Activated CD4-positive, alpha-beta T cell treated with anti-CD3 and anti-CD28 coated beads for 48 hours (primary cell): ENCODE data around the gene PCDHA5.
"Not testable (repeated sequence)": the region's sequence is repeated elsewhere in the genome, so short reads cannot be mapped to it uniquely, and the experiment has no call there.

ENCODE experiments used
- DNase-seq: peaks from one replicate; pipeline ENCODE4 v3.0.0-alpha.2; 2020

Gene PCDHA5

GRCh38 chr5:140827704-140828361, 6.4 kb downstream of the PCDHA5 start, which contains the start of gene PCDHA6:
TSS of gene PCDHA6 (plus strand) at chr5:140827960. CDS start at chr5:140828092, 132 bp downstream.
- no peak for DNase-seq

- DNase-seq = no peak
These were observed 6.9 kb downstream of the PCDHA5 start for GRCh38 chr5:140828362-140828737.

GRCh38 chr5:140829511-140830501, 8.4 kb downstream of the PCDHA5 start:
- not testable (repeated sequence) for DNase-seq

GRCh38 chr5:140833993-140834392, 12.6 kb downstream of the PCDHA5 start, which contains the start of gene PCDHA7:
TSS of gene PCDHA7 (plus strand) at chr5:140834269. CDS start at chr5:140834384, 115 bp downstream.
- DNase-seq = no peak

GRCh38 chr5:140834439-140835008, 13.1 kb downstream of the PCDHA5 start:
- DNase-seq = not testable (repeated sequence)

- DNase-seq = no peak
These were observed 14.5 kb downstream of the PCDHA5 start for GRCh38 chr5:140835622-140836510.

- DNase-seq = peak; percentile 35
These were observed 19.9 kb downstream of the PCDHA5 start, which contains the start of gene PCDHA8 for GRCh38 chr5:140840978-140841962. TSS of gene PCDHA8 (plus strand) at chr5:140841187. CDS start at chr5:140841322, 135 bp downstream.

GRCh38 chr5:140842798-140843733, 21.7 kb downstream of the PCDHA5 start:
- no peak for DNase-seq

- DNase-seq = not testable (repeated sequence)
These were observed 27.0 kb downstream of the PCDHA5 start, which contains the start of gene PCDHA9 for GRCh38 chr5:140848139-140849102. TSS of gene PCDHA9 (plus strand) at chr5:140848382. CDS start at chr5:140848496, 114 bp downstream.

- DNase-seq = not testable (repeated sequence)
These were observed 28.6 kb downstream of the PCDHA5 start for GRCh38 chr5:140849831-140850634.

- DNase-seq = no peak
These were observed 34.6 kb downstream of the PCDHA5 start, which contains the start of gene PCDHA10 for GRCh38 chr5:140855772-140856674. TSS of gene PCDHA10 (plus strand) at chr5:140855897. CDS start at chr5:140856049, 152 bp downstream.

GRCh38 chr5:140857177-140857986, 36.0 kb downstream of the PCDHA5 start:
- no peak for DNase-seq

GRCh38 chr5:140857987-140858240, 36.5 kb downstream of the PCDHA5 start:
- DNase-seq = no peak

- DNase-seq = no peak
These were observed 41.3 kb downstream of the PCDHA5 start for GRCh38 chr5:140862441-140863295.
